Astrocyte (in vitro differentiated cells and primary cell): ENCODE data around the gene UNC5CL. TPM values are rescaled to one million over a fixed set of nuclear protein-coding genes. Genes with fewer than 3 reads are reported as not detected.

Source experiments
- DNase-seq: peaks from one replicate; pipeline ENCODE4 v3.0.0-alpha.2; 2010; ENCODE audit warnings: low read depth
- FAIRE-seq: peaks from 2 replicates; lab custom pipeline; 2011; peaks lifted over from hg19 to GRCh38; lab: Jason Lieb, UNC
- H2AFZ ChIP-seq: 2 replicates; pipeline ENCODE4 v1.6.0; 2012; ENCODE audit warnings: low read depth, low read length, inconsistent platforms
- H3K27ac ChIP-seq: 2 replicates; pipeline ENCODE4 v1.5.1; 2011; ENCODE audit warnings: low read depth, low read length, inconsistent platforms
- H3K27me3 ChIP-seq: 2 replicates; pipeline ENCODE4 v1.6.0; 2011; ENCODE audit warnings: low read length, inconsistent platforms; ENCODE audit not compliant: insufficient read depth
- H3K36me3 ChIP-seq: 2 replicates; pipeline ENCODE4 v1.5.1; 2011; ENCODE audit warnings: low read length, inconsistent platforms; ENCODE audit not compliant: insufficient read depth
- H3K4me1 ChIP-seq: 2 replicates; pipeline ENCODE4 v1.5.1; 2011; ENCODE audit warnings: low read length, inconsistent platforms; ENCODE audit not compliant: insufficient read depth
- H3K4me2 ChIP-seq: 2 replicates; pipeline ENCODE4 v1.6.0; 2012; ENCODE audit warnings: low read length, inconsistent platforms
- H3K4me3 ChIP-seq: 2 replicates; pipeline ENCODE4 v1.5.1; 2011; ENCODE audit warnings: low read depth, mild to moderate bottlenecking, low read length, inconsistent platforms; ENCODE audit not compliant: insufficient read depth
- H3K79me2 ChIP-seq: 2 replicates; pipeline ENCODE4 v1.6.0; 2012; ENCODE audit warnings: mild to moderate bottlenecking, low read length, inconsistent platforms; ENCODE audit not compliant: insufficient read depth
- H3K9ac ChIP-seq: 2 replicates; pipeline ENCODE4 v1.6.0; 2012; ENCODE audit warnings: mild to moderate bottlenecking, low read length, inconsistent platforms
- H3K9me3 ChIP-seq: 2 replicates; pipeline ENCODE4 v1.5.1; 2012; ENCODE audit warnings: low read depth, mild to moderate bottlenecking, low read length, inconsistent platforms; ENCODE audit not compliant: insufficient read depth
- H4K20me1 ChIP-seq: 2 replicates; pipeline ENCODE4 v1.6.0; 2012; ENCODE audit warnings: low read length, inconsistent platforms; ENCODE audit not compliant: insufficient read depth
- H3K27ac Mint-ChIP-seq: one replicate; pipeline ENCODE4 v1.8.0; 2021; ENCODE audit warnings: mild to moderate bottlenecking, mixed read lengths; ENCODE audit not compliant: unreplicated experiment
- H3K27me3 Mint-ChIP-seq: one replicate; pipeline ENCODE4 v1.8.0; 2021; ENCODE audit warnings: low read depth, mixed read lengths; ENCODE audit not compliant: unreplicated experiment
- H3K36me3 Mint-ChIP-seq: one replicate; pipeline ENCODE4 v1.8.0; 2021; ENCODE audit warnings: low read depth, mixed read lengths; ENCODE audit not compliant: unreplicated experiment
- H3K4me1 Mint-ChIP-seq: one replicate; pipeline ENCODE4 v1.8.0; 2021; ENCODE audit warnings: low read depth, mixed read lengths; ENCODE audit not compliant: unreplicated experiment
- H3K4me3 Mint-ChIP-seq: one replicate; pipeline ENCODE4 v1.8.0; 2021; ENCODE audit warnings: mild to moderate bottlenecking, moderate library complexity, mixed read lengths; ENCODE audit not compliant: unreplicated experiment
- H3K9me3 Mint-ChIP-seq: one replicate; pipeline ENCODE4 v1.8.0; 2021; ENCODE audit warnings: mild to moderate bottlenecking, mixed read lengths; ENCODE audit not compliant: unreplicated experiment
- EZH2 ChIP-seq: IDR thresholded peaks from 2 replicates; pipeline ENCODE4 v1.6.1; 2012; ENCODE audit warnings: mild to moderate bottlenecking, low read length, inconsistent platforms; ENCODE audit not compliant: insufficient read depth
- total RNA-seq: library from RNA; stranded (reverse); gene quantifications from 2 replicates; pipeline ENCODE4 v1.2.1, GENCODE V29; 2021
- TF ChIP-seq, protein P1 (sequence below): IDR thresholded peaks from 2 replicates; pipeline ENCODE4 v1.5.1; 2011; ENCODE audit warnings: low read depth, mild to moderate bottlenecking, inconsistent platforms, low read length, moderate library complexity; ENCODE audit not compliant: insufficient read depth

Gene UNC5CL
- total RNA-seq, 1 donor from 2014 or later: 0.27 TPM

DNA sequence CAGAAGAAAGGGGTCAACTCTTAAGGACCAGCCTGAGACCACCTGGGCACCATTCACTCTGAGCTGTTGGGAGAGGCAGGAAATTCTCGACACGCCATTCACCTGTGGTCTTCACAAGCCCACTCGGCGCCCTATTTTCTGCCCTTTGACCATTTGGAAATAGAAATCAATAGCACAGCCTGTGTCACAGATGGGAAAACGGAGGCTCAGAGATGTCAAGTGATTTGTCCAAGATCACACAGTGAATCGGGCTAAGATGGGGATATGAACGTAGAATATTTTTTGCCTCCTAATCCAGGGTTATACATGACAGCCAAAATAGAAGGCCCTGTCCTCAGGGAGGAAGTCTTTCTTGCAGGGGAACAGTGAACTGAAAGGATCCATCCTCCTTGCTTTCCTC, 10.9 kb upstream of the UNC5CL start:
- no peak overlapping the region for H3K27ac ChIP-seq
- Mint-ChIP-seq H3K27me3 (peaks cover 6% of the 10 kb centered on the region), H3K4me3 (no peak overlapping the region), H3K36me3 (no peaks in the 10 kb centered on the region), H3K4me1 (peaks cover 15% of the 10 kb centered on the region), H3K9me3 (no peaks in the 10 kb centered on the region), H3K27ac (no peak overlapping the region)
- no peak overlapping the region for H2AFZ ChIP-seq
- no peaks in the 10 kb centered on the region for H4K20me1 ChIP-seq
- no peaks in the 10 kb centered on the region for H3K9me3 ChIP-seq
- H3K9ac ChIP-seq: no peak overlapping the region
- H3K36me3 ChIP-seq: no peaks in the 10 kb centered on the region
- no peaks in the 10 kb centered on the region for H3K4me1 ChIP-seq
- no peak overlapping the region for H3K4me3 ChIP-seq
- TF ChIP-seq EZH2: no peak
- TF ChIP-seq, protein P1, sequence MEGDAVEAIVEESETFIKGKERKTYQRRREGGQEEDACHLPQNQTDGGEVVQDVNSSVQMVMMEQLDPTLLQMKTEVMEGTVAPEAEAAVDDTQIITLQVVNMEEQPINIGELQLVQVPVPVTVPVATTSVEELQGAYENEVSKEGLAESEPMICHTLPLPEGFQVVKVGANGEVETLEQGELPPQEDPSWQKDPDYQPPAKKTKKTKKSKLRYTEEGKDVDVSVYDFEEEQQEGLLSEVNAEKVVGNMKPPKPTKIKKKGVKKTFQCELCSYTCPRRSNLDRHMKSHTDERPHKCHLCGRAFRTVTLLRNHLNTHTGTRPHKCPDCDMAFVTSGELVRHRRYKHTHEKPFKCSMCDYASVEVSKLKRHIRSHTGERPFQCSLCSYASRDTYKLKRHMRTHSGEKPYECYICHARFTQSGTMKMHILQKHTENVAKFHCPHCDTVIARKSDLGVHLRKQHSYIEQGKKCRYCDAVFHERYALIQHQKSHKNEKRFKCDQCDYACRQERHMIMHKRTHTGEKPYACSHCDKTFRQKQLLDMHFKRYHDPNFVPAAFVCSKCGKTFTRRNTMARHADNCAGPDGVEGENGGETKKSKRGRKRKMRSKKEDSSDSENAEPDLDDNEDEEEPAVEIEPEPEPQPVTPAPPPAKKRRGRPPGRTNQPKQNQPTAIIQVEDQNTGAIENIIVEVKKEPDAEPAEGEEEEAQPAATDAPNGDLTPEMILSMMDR: no peak
- DNase-seq: no peak
- no peaks in the 10 kb centered on the region for H3K79me2 ChIP-seq
- no peak for FAIRE-seq
- no peak overlapping the region for H3K4me2 ChIP-seq
- H3K27me3 ChIP-seq: no peaks in the 10 kb centered on the region

DNA sequence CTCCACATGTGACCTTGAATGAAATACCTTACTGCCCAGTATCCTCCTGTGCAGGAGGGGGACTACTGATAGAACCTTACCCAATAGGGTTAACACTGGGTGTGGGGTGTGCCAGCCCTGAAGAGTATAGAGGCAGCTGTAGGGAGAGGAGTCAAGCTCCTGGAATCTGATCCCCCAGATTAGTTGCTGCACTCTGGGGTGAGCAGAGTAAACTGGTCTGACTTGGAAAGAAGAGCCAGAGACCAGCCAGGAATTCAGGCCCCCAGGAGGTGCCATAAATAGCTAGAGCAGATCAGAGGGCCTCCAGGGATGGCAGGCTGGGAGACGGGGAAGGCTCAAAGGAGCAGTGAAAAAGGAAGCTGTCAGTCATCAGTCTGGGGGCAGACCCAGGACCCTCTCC, 10.5 kb upstream of the UNC5CL start:
- H3K36me3 ChIP-seq: no peaks in the 10 kb centered on the region
- Mint-ChIP-seq H3K27me3 (peaks cover 6% of the 10 kb centered on the region), H3K27ac (peak overlapping the region; percentile 62), H3K4me3 (no peak overlapping the region), H3K9me3 (no peaks in the 10 kb centered on the region), H3K4me1 (peaks cover 15% of the 10 kb centered on the region), H3K36me3 (no peaks in the 10 kb centered on the region)
- TF ChIP-seq, protein P1: no peak
- TF ChIP-seq EZH2: no peak
- H3K79me2 ChIP-seq: no peaks in the 10 kb centered on the region
- H3K27ac ChIP-seq: no peak overlapping the region
- no peaks in the 10 kb centered on the region for H3K4me1 ChIP-seq
- H3K4me2 ChIP-seq: no peak overlapping the region
- H3K27me3 ChIP-seq: no peaks in the 10 kb centered on the region
- no peak for FAIRE-seq
- no peaks in the 10 kb centered on the region for H3K9me3 ChIP-seq
- no peak for DNase-seq
- H2AFZ ChIP-seq: no peak overlapping the region
- H3K4me3 ChIP-seq: no peak overlapping the region
- H4K20me1 ChIP-seq: no peaks in the 10 kb centered on the region
- H3K9ac ChIP-seq: no peak overlapping the region

DNA sequence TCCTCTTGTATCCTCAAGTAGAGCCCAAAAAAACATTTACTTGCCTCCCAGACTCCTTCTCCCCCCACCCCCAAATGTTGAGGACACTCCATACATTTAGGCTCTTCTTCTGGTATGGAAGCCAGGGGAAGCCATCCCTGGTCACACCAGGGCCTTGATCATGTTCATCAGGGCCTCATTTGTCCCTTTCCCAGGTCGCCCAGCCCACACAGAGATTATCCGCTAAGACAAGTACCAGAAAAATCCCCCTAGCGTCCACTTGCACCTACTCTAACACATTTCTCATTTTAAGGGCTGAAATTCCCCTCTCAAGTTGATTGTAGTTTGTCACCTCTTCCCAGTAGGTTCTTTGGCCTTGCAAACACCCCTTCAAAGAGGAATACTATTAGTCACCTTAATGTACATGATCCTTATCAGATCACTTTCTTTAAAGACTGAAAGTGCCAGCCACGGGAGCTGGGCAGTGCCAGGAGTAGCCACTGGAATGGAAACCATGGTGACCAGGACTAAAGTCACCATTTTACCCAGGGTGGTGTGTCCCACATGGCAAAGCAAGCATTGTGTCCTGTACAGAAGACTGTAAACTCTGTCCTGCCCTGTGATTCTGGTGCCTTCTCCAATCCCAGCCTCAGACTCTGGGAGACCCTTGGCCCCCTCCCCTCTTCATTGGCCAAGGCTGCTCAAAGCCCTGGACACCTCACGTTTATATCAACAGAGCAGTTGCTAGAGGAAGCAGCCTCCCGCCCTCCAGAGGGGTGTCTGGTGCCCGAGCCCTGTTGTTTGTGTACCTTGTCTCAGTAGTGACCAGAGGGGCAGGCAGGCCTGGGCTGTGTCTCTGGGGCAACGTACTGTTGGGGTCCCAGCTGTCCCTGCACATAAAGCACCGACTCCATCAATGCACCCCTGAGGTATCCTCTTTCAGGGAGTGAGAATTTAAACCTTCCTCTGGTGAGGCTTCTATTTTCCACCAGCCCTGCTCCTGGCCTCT, 9.0 kb upstream of the UNC5CL start:
- Histone ChIP-seq H3K79me2 (no peaks in the 10 kb centered on the region), H4K20me1 (no peaks in the 10 kb centered on the region), H3K4me3 (no peak overlapping the region), H3K27me3 (no peaks in the 10 kb centered on the region), H3K27ac (no peak overlapping the region), H3K9me3 (no peaks in the 10 kb centered on the region), H3K36me3 (no peaks in the 10 kb centered on the region), H3K4me2 (no peak overlapping the region), H3K9ac (no peak overlapping the region), H3K4me1 (no peaks in the 10 kb centered on the region), H2AFZ (no peak overlapping the region)
- peaks cover 6% of the 10 kb centered on the region for H3K27me3 Mint-ChIP-seq
- no peak overlapping the region for H3K27ac Mint-ChIP-seq
- TF ChIP-seq, protein P1: no peak
- TF ChIP-seq EZH2: no peak
- no peaks in the 10 kb centered on the region for H3K36me3 Mint-ChIP-seq
- H3K4me3 Mint-ChIP-seq: no peak overlapping the region
- H3K4me1 Mint-ChIP-seq: peaks cover 15% of the 10 kb centered on the region
- no peak for FAIRE-seq
- H3K9me3 Mint-ChIP-seq: no peaks in the 10 kb centered on the region
- no peak for DNase-seq
